Skin of body (tissue), 2 donors: ENCODE measurements around the gene FURIN. TPM values are rescaled to one million over a fixed set of nuclear protein-coding genes. Genes with fewer than 3 reads are reported as not detected.
"Not testable (repeated sequence)": the region's sequence is repeated elsewhere in the genome, so short reads cannot be mapped to it uniquely, and the experiment has no call there.

Experiments
- DNase-seq: peaks from one replicate; lab custom pipeline; 2025; lab: John Stamatoyannopoulos, UW
- total RNA-seq: library from RNA; depleted of rRNA; stranded (reverse); fragments of >200 nt; gene quantifications from one replicate; pipeline ENCODE4 v1.2.3, GENCODE V29; 2014

The FURIN gene
- total RNA-seq, 1 donor from 2014 or later: 26.9 TPM

GRCh38 chr15:90901175-90902039 lies 33.0 kb downstream of the FURIN start:
- DNase-seq: no peak

DNA sequence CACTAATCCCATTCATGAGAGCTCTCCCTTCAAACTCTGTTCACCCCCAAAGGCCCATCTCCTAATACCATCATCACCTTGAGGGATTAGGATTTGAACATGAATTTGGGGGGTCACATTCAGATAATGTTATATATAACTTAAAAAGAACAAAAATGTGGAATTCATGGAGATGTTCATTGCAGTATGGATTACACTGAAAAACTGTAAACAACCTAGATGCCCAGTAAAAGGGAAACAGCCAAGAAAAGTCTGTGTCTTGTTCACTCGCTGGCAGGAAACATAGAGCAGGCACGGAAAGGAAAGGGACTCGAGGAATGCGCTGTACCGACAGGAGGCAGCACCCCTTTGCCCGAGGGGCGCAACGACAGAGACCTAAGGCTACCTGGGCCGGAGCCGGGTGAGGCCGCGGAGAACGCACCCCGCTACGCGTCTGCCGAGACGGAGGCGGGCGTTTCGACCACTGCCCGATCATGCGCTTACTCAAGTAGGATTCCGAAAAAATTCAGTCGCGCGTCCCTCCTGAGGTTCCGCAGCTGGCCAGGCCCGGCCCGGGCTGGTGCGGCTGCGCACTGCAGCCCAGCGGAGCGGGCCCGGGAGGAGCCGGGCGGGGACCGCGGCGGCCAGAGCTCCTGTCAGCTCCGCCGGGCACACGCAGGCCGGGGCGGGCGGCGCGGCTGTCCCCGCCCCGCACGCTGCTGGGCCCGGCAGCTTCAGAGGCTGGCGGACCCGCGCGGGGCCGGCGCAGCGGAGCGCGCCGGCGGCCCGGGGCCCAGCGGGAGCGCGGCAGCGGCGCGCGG lies 33.9 kb downstream of the FURIN start:
- peak; percentile 75 for DNase-seq

GRCh38 chr15:90902840-90903732 lies 34.7 kb downstream of the FURIN start, which contains the start of gene MAN2A2:
Gene MAN2A2 (plus strand): TSS chr15:90903302. CDS start chr15:90904208, 906 bp downstream.
- DNase-seq: peak; percentile 13

- no peak for DNase-seq
Measured at GRCh38 chr15:90903733-90904536, 35.5 kb downstream of the FURIN start.

DNA sequence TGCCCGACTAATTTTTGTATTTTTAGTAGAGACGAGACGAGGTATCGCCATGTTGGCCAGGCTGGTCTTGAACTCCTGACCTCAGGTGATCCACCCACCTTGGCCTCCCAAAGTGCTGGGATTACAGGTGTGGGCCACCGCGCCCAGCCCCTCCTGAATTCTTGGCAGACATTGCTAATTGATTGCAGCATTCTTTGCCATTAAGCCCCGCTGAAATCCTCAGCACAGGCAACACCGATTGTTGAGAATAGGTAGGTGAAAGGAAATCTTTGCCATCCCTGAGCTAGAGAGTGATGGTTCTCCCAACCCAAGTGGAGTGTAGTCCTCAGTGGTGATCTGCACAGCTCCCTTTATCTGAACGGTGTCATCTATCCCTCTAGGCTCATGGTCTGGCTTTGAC lies 36.4 kb downstream of the FURIN start:
- DNase-seq: no peak

- no peak for DNase-seq
Measured at GRCh38 chr15:90905306-90906180, 37.2 kb downstream of the FURIN start.

- DNase-seq: no peak
Measured at GRCh38 chr15:90906181-90906849, 37.9 kb downstream of the FURIN start.

GRCh38 chr15:90907051-90907660 lies 38.8 kb downstream of the FURIN start:
- DNase-seq: no peak

GRCh38 chr15:90907838-90908507 lies 39.6 kb downstream of the FURIN start:
- DNase-seq: no peak

DNA sequence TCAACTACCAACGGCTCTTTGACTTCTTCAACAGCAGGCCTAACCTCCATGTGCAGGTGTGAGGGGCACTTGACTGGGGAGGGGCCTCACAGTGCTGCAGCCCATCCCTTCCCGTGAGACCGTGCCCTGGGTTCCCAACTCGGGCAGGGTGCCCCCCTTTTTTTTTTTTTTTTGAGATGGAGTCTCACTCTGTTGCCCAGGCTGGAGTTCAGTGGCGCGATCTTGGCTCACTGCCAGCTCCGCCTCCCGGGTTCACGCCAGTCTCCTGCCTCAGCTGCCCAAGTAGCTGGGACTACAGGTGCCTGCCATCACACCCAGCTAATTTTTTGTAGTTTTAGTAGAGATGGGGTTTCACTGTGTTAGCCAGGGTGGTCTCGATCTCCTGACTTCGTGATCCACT lies 41.1 kb downstream of the FURIN start:
- DNase-seq: not testable (repeated sequence)

DNA sequence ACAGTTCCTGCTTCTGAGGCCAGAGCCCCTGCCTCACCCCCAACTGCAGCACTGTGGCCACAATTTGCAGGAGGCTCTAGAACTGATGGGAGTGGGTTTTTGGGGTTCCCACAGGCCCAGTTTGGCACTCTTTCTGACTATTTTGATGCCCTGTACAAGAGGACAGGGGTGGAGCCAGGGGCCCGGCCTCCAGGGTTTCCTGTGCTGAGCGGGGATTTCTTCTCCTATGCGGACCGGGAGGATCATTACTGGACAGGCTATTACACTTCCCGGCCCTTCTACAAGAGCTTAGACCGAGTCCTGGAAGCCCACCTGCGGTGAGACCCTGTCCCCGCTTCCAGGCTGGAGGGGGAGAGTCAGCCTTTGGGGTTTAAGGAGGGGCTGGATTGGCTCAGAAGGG lies 41.6 kb downstream of the FURIN start:
- DNase-seq: no peak

- no peak for DNase-seq
Measured at GRCh38 chr15:90910441-90911301, 42.3 kb downstream of the FURIN start.

- DNase-seq: no peak
Measured at GRCh38 chr15:90911302-90911623, 42.9 kb downstream of the FURIN start.

GRCh38 chr15:90911906-90912769 lies 43.8 kb downstream of the FURIN start:
- no peak for DNase-seq

GRCh38 chr15:90912770-90913075 lies 44.3 kb downstream of the FURIN start:
- no peak for DNase-seq

GRCh38 chr15:90913398-90913944 lies 45.1 kb downstream of the FURIN start:
- no peak for DNase-seq
